Smooth muscle cell (in vitro differentiated cells): ENCODE results near the gene APEH. TPM values are rescaled to one million over a fixed set of nuclear protein-coding genes. Genes with fewer than 3 reads are reported as not detected.

Source experiments
- DNase-seq: peaks from one replicate; lab custom pipeline; 2025; ENCODE audit not compliant: unreplicated experiment; lab: John Stamatoyannopoulos, UW
- H2AFZ ChIP-seq: fragments of 200-600 bp; sonication (generic); 2 replicates; pipeline ENCODE4 v1.6.0; 2016; ENCODE audit warnings: antibody characterized with exemption, low read depth, mild to moderate bottlenecking
- H3F3A ChIP-seq: fragments of 200-600 bp; sonication (generic); 2 replicates; pipeline ENCODE4 v1.6.0; 2017; ENCODE audit warnings: antibody characterized with exemption, low read depth
- H3K27ac ChIP-seq: fragments of 200-600 bp; sonication (generic); 2 replicates; pipeline ENCODE4 v1.5.1; 2016; ENCODE audit warnings: low read depth, mild to moderate bottlenecking
- H3K27me3 ChIP-seq: fragments of 200-600 bp; sonication (generic); 2 replicates; pipeline ENCODE4 v1.6.1; 2016; ENCODE audit warnings: low read depth, mild to moderate bottlenecking
- H3K36me3 ChIP-seq: fragments of 200-600 bp; sonication (generic); 2 replicates; pipeline ENCODE4 v1.5.1; 2016; ENCODE audit warnings: low read depth
- H3K4me1 ChIP-seq: fragments of 200-600 bp; sonication (generic); 2 replicates; pipeline ENCODE4 v1.5.1; 2016; ENCODE audit warnings: low read depth
- H3K4me2 ChIP-seq: fragments of 200-600 bp; sonication (generic); 2 replicates; pipeline ENCODE4 v1.6.0; 2016; ENCODE audit warnings: mild to moderate bottlenecking
- H3K4me3 ChIP-seq: fragments of 200-600 bp; sonication (generic); 2 replicates; pipeline ENCODE4 v1.5.1; 2016; ENCODE audit warnings: mild to moderate bottlenecking
- H3K79me2 ChIP-seq: fragments of 200-600 bp; sonication (generic); 2 replicates; pipeline ENCODE4 v1.6.0; 2016; ENCODE audit warnings: low read depth, mild to moderate bottlenecking
- H3K9ac ChIP-seq: fragments of 200-600 bp; sonication (generic); 2 replicates; pipeline ENCODE4 v1.6.0; 2016; ENCODE audit warnings: low read depth
- H3K9me3 ChIP-seq: fragments of 200-600 bp; sonication (generic); replicated peaks from 2 replicates; pipeline ENCODE4 v1.5.1; 2016; ENCODE audit warnings: low read depth
- H4K20me1 ChIP-seq: fragments of 200-600 bp; sonication (generic); 2 replicates; pipeline ENCODE4 v1.6.0; 2016; ENCODE audit warnings: low read depth
- WGBS: methylation state at CpG from one replicate; pipeline ENCODE4 v1.1.7; 2016; ENCODE audit warnings: low lambda C conversion rate; 5-methylcytosine and 5-hydroxymethylcytosine counted together
- polyA plus RNA-seq: library from polyadenylated mRNA; unstranded; fragments of >200 nt; fragmentation: Nextera tagmentation; extraction: Ambion mirVana; gene quantifications from 2 replicates; pipeline ENCODE4 v1.2.1, GENCODE V29; 2016
- total RNA-seq: library from RNA; depleted of rRNA; stranded (reverse); fragments of >200 nt; gene quantifications from 2 replicates; pipeline ENCODE4 v1.2.3, GENCODE V29; 2014
- TF ChIP-seq, protein P1 (sequence below): fragments of 200-600 bp; sonication (generic); IDR thresholded peaks from 2 replicates; pipeline ENCODE4 v1.5.1; 2017; ENCODE audit warnings: borderline replicate concordance, mild to moderate bottlenecking, antibody characterized with exemption; ENCODE audit not compliant: insufficient read depth, poor library complexity, severe bottlenecking

The APEH gene
- total and polyA plus RNA-seq, 2 experiments from 2014 or later = 69.4 to 91.7 TPM

DNA sequence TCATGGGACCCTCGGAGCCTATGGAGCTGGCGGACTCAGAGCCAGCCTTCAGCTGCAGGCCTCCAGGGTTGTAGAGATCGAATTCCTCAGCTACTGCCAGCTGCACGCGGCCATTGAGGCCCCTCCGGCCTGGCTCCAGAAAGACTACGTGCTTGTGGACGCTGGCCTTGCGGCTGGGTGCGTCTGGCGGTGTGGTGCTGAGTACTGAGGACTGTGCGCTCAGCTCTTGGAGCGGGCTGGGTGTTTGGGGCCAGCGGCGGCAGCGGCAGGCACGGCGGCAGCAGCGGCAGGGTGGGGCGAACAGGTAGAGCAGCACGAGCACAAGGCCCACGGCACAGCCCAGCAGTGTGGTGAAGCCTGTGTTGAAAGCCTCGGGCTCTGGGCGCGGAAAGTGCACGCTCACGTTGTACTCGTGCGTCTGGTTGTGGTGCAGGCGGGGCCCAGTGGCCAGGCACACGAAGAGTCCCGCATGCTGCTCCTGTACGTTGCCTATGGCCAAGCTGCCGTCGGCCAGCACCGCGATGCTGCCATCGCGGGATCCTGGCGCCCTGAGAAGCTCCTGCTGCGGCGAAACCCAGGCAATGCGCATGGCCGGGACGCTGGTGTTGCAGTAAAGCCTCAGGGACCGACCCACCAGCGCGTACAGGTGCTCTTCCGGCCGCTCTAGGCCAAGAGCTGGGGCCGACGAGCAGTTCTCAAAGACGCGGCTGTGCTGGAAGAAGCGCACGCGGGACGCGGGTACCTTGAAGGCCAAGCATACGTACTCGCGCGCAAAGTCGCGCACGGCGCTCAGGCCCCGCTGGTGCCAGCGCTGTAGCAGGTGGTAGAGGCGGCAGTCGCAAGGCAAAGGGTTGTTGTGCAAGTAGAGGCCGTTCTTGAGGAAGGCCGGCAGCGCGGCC lies 44.1 kb downstream of the APEH start:
- H3K36me3 ChIP-seq = no peaks in the 10 kb centered on the region
- peaks cover 16% of the 10 kb centered on the region for H4K20me1 ChIP-seq
- no peak overlapping the region for H2AFZ ChIP-seq
- H3K4me1 ChIP-seq = peaks cover 12% of the 10 kb centered on the region
- peak overlapping the region; percentile 94 for H3K4me2 ChIP-seq
- H3K27me3 ChIP-seq = no peaks in the 10 kb centered on the region
- H3K4me3 ChIP-seq = peak overlapping the region; percentile 64
- TF ChIP-seq, protein P1, sequence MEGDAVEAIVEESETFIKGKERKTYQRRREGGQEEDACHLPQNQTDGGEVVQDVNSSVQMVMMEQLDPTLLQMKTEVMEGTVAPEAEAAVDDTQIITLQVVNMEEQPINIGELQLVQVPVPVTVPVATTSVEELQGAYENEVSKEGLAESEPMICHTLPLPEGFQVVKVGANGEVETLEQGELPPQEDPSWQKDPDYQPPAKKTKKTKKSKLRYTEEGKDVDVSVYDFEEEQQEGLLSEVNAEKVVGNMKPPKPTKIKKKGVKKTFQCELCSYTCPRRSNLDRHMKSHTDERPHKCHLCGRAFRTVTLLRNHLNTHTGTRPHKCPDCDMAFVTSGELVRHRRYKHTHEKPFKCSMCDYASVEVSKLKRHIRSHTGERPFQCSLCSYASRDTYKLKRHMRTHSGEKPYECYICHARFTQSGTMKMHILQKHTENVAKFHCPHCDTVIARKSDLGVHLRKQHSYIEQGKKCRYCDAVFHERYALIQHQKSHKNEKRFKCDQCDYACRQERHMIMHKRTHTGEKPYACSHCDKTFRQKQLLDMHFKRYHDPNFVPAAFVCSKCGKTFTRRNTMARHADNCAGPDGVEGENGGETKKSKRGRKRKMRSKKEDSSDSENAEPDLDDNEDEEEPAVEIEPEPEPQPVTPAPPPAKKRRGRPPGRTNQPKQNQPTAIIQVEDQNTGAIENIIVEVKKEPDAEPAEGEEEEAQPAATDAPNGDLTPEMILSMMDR = no peak
- no peak overlapping the region for H3K27ac ChIP-seq
- no peak for DNase-seq
- peaks cover 9% of the 10 kb centered on the region for H3K79me2 ChIP-seq
- H3K9ac ChIP-seq = no peak overlapping the region
- WGBS = 80% methylated on average over 75 of the region's 75 CpGs
- peaks cover 4% of the 10 kb centered on the region for H3F3A ChIP-seq
- H3K9me3 ChIP-seq = no peaks in the 10 kb centered on the region

DNA sequence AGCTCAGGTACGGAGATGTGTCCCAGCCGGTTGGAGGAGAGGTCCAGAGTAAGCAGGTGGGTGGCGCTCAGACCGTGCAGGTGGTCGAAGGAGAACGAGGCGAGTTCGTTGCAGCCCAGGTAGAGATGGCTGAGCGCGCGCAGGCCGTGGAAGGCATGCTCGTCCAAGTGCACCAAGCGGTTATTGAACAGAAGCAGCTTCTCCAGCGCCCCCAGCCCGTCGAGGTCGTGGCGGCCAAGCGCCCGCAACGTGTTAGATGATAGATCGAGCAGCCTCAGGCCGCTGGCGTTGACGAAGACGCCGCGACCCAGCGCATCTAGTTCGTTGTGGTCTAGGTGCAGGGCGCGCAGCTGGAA lies 44.7 kb downstream of the APEH start:
- H3K4me1 ChIP-seq = peaks cover 12% of the 10 kb centered on the region
- H3F3A ChIP-seq = peaks cover 4% of the 10 kb centered on the region
- H3K27me3 ChIP-seq = no peaks in the 10 kb centered on the region
- H3K27ac ChIP-seq = no peak overlapping the region
- peak overlapping the region; percentile 64 for H3K4me3 ChIP-seq
- H3K36me3 ChIP-seq = no peaks in the 10 kb centered on the region
- H3K9ac ChIP-seq = no peak overlapping the region
- 14% methylated on average over 28 of the region's 33 CpGs for WGBS
- peaks cover 16% of the 10 kb centered on the region for H4K20me1 ChIP-seq
- TF ChIP-seq, protein P1 = no peak
- H3K9me3 ChIP-seq = no peaks in the 10 kb centered on the region
- peaks cover 13% of the 10 kb centered on the region for H3K79me2 ChIP-seq
- H2AFZ ChIP-seq = no peak overlapping the region
- peak overlapping the region; percentile 94 for H3K4me2 ChIP-seq
- no peak for DNase-seq

DNA sequence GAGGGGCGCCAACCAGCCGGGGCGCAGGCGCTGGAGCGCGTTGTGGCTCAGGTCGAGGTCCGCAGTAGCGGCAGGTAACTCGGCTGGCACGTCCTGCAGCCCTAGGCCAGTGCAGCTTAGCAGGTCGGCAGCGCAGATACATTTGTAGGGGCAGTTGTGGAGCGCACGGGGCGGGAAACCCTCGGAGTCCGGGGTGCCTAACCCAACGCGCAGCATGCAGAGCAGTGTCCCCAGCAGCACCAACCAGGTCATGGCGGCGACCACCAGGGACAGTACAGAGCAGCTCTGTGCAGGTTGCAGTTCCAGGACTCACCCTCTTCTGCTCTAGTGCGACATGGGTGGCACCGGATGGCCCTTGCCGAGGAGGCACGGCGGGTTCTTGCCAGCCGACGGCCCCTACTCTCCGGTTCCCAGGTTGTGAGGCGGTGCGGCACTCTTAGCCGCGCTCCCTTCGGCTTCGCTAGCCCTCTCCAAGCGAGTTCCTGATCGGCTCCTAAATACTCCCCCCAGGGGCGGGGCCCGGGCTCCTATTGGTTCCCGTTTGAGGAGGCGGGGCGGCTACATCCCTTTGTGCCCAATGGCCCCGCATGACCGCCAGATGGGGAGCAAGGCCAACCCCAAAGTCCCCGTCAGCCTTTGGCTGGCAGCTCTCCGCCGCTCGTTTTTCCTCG lies 45.2 kb downstream of the APEH start, which contains the start of gene AMIGO3:
TSS of gene AMIGO3 (minus strand) at position 471 of the 671 bp plus-strand sequence. CDS start at position 252, 219 bp downstream.
- Histone ChIP-seq H2AFZ (no peak within 1 kb of the TSS), H3K9me3 (no peaks in the 10 kb centered on the region), H4K20me1 (peaks cover 16% of the 10 kb centered on the region), H3K4me2 (peak within 1 kb of the TSS; percentile 94), H3K79me2 (peaks cover 13% of the 10 kb centered on the region), H3K4me1 (peaks cover 12% of the 10 kb centered on the region), H3K27ac (peak within 1 kb of the TSS; percentile 21), H3K27me3 (no peaks in the 10 kb centered on the region), H3K36me3 (no peaks in the 10 kb centered on the region), H3F3A (peaks cover 6% of the 10 kb centered on the region), H3K4me3 (peak within 1 kb of the TSS; percentile 64), H3K9ac (no peak within 1 kb of the TSS)
- peak; percentile 76 for DNase-seq
- WGBS = 2% methylated on average over 49 of the region's 50 CpGs
- TF ChIP-seq, protein P1 = peak; percentile 35
